HG03064 (cell line): ENCODE results near the gene GPR84.
A peak's percentile ranks its signal among the peaks of the same experiment; 100 is the strongest.

Experiments
- ATAC-seq: cut with Tn5 transposase; IDR thresholded peaks from one replicate; pipeline ENCODE4 v1.9.1; 2021; ENCODE audit warnings: low read depth; ENCODE audit not compliant: unreplicated experiment

Gene GPR84

DNA sequence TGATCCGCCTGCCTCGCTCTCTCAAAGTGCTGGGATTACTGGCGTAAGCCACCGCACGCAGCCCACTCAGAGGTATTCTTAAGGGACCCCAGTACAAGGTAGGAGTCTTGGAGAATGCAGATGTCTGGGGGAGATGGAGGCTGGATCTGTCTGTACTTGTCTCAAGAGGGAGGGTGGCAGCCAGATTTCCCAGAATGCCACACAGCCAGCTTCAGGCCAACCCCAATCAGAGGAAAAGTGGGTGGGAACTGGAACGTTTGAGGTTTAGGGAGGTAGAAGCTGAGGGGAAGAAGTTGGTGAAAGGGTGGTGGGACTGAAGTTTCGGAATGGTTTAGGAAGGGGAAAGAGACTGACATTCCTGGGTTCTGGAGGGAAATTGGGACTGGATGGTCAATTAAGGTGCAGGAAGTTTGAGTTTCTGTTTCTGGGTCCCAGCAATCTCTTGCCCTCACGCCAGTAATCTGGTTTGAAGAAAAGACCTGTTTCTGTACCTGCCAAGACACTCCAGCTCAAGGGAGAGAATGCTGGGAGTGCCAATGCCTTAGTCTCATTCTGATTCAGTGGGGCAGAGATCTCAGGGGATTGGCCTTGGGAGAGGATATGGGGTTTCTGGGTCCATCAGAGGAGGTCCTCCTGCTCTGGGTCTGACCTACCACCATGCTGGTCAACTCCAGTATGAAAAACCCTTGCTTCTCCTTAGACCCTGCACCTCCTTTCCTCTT lies 28.4 kb upstream of the GPR84 start:
- no peak for ATAC-seq

DNA sequence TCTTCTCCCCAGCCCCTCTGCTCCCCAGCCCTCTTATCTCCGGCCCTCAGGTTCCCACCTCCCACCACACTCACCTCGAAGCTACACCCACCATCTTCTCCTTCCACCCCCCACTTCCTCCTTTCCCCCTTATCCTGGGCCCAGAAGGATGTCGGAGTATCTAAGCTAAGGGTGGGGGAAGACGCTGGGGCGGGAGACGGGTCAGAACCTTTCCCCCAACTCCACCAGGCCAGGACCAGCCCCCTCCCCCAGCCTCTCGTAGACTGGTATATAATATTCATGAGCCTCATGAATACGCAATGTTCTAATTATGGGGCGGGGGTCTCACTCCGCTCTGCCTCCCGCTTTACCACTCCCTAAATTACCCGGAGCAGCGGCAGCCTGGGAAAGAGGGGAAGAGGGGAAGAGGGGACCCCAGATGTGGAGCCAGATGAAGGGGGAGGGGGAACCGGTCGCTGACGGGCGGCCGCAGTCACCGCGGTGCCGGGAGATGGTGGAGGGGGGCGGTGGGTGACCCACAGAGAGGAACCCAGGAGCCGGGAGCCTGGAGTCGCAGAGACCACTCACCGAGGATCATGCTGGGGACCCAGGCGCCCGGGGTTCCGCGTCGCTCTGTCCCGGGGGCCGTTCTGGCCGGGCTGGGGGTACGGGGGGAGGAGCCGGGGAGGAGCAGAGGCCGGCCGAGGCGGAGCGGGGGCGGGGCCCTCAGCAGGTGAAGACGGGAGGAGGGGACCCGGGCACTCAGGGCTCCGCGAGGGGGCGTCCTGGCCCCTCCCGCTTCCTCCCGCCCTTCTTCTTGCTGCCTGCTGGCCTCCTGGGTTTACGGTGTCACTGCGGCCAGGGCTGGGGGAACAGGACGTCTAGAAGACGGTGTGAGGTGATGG lies 26.6 kb upstream of the GPR84 start:
- ATAC-seq: peak; percentile 55

DNA sequence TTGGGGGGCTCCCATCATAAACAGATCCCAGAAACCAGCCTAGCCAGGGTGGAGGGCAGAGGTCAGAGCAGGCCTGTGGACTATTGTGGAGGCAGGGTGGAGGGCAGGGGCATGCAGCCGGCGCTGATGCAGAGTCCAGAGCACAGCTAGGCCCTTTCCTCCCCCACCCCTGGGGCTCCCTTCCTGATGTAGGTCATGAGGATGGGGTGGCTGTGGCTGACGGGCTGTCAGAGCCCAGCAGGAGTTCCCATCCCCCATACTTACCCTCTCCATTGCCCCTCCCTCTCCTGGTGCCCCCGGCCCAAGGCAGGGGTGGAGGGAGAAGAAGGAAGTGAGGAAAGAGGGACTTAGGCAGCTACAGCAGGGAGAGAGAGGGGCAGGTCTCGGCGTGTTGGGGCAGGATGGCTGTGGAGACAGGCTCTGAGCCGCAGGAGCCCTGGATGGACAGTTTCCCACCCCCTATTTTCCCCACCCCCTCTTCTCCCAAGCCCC lies 25.9 kb upstream of the GPR84 start:
- ATAC-seq: no peak

DNA sequence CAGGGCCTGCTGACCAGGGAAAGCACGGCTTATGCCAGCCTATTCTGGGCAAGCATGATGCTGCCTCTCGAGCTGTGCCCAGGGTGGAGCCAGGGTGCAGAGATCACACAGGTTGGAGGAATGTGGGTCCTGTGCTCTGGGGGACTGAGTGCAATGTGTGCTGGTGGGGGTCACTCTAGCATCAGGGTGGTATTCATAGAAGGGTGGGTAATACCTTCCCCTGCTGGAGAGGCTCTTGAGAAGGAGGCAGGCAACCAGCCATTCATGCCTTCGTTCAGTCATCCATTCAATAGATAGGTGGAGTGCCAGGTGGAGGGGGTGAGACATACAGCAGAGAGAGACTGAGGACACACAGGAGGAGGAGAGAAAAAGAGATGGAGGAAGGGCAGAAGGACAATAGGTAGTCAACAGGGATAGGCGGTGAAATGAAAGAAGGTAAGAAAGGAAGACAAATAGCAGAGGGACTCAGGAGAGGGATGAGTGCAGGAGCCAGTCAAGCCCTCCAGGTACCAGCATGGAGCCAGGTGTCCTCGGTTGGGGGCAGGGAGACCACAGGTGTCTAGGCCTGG lies 25.4 kb upstream of the GPR84 start:
- no peak for ATAC-seq

DNA sequence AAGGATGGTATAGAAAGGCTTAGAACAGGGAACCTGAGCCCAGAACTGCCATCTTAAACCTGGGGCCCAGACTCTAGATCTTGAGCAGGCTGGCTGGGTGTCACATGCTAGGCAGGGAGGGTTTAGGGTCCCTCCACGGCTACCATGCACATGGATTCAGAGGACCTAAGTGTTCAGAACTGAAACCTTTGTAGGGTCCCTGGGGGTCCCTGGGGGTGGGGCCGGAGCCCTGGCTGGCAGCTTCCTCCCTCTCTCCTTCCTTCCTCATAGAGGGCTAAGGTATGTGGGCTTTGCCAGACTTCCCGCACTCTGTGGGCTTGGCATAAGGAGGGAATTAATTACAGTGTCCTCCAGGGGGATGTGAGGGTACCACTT lies 24.8 kb upstream of the GPR84 start:
- ATAC-seq: no peak

DNA sequence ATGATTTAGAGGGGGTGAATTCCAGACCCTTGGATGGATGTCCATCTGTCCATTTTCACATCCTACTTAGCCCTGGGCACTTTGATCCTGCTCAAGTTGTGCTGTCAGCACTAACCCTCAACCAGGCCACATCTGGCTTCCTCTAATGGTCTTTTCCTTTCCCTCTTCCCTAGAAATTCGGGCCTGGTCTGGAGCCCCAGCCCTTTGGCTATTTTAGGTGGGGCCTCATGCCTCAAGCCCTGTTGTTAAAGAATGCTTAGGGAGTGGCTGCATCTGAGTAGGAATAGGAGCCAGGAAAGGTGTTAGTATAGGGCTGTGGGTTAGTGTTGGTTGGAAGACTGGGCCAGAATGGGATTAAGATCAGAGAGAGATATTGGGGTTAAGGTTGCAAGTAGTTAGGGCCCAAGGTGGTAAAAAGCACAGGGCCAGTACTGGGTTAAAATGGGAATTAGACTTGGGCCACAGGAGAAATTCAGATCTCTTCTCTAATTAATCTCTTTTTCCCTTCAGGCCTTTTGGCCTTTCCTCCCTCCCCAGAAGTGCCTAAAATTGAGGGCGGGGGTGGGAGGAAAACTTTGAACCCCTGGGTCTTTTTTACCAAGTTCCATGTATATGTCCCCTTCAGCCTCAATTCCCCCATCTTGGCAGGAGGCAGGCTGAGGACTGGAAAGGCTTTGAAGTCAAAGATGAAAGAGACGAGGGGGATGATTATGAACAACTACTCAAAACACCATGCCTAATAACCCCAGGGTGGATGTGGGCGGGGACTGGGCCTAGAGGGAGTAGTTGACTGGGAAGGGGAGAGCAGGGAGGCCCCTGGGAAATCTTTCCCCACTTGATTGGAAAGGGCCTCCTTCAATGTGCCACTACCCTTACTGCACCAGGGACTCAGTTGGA lies 24.2 kb upstream of the GPR84 start:
- no peak for ATAC-seq

DNA sequence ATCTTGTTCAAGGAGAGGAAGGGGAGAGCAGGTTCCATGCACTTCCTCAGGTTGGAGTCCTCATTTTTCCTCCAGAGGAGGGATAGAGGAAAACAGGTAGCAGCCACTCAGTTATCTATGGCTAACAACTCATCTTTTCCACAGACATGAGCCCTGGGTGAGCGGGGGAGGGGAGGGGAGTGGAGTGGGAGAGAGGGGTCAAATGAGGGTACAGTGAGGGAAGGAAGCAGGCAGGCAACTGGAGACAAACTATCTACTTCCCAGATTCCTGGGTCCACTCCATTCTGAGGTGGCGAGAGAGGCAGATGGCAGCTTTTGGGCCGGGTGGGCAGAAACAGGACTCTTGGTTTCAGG lies 22.8 kb upstream of the GPR84 start:
- no peak for ATAC-seq

DNA sequence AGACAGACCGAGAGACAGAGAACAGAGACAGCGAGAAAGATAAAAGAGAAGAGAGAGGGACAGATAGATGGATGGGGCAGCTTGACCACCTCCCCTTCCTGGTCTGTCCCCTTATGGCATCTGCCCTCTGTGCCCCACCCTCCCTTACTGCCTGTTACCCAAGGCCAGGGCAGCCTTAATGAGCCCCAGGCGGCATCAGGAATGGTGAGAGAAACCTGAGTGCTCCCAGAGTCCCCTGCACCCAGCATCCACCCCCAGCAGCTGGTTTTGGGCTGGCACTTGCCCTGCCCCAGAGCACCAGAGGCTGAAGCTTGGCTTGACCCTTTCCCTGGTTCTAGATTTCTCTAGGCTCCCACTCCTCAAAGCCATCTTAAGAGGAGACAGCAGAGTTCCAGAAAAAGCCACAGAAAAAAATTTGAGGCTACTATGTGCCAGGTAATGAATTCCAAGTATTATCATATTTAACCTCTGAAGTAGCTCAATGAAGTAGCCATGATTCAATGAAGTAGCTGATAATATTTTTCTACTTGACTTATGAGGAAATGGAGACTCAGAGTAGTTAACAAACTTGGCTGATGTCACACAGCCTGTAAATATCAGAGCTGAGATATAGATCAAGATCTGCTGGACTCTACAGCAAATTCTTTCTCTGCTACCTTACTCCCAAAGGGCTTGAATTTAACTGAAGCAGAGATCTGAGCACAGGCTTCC lies 22.3 kb upstream of the GPR84 start:
- no peak for ATAC-seq

DNA sequence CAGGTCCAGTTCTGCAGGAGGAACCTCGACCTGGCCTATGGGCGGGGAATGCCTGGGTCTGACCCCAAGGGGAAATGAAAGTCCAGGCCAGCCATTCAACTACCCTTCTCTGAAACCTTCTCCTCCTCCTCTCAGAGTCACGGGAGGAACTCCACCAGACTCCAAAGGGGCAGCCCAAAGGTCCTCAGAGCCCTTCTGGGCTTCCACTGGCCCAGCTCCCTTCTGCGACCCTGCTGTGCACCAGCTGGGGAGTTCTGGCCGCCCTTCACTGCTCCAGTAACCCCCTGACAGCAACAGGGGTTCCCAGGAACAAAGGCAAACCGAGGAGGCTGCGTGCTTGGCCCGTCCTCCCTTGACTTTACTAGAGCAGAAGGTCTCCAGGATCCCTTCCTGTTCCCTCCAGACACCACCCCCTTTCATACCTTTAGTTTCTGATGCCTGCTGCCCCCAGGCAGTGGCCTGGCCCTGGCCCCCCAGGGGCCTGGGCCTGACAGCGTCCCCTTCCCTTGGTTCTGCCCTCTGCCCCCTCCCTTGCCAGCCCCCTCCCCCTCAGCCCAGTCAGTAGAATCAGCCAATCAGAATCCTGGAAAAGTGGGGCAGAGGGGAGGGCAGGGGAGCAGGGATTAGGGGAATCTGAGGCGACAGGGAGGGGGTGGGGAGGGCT lies 21.1 kb upstream of the GPR84 start:
- ATAC-seq: no peak

DNA sequence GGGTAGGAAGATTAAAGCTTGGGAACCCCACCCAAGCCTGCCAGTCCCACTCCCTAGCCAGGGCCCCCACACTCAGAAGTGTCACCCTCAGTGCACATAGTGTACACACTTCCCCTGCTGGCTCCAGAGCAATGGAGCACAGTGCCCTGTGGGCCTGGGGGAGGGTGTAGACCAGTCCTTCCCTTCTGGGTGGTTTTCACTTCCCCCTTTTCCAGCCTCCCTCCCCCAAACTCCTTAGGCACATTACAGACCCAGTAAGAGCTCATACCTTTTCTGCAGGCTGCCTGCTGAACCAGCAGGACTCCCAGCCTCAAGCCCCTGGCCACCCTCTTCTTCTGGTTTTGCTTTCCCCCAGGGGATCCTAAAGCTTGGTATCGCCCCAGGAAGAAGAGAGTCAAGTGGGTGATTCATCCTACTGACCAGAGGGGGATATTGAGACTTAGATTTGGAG lies 20.3 kb upstream of the GPR84 start, which contains the start of gene ZNF385A:
Gene ZNF385A (minus strand): TSS at position 143 of the 451 bp plus-strand sequence. CDS start 219 bp downstream, outside the sequence.
- no peak for ATAC-seq

DNA sequence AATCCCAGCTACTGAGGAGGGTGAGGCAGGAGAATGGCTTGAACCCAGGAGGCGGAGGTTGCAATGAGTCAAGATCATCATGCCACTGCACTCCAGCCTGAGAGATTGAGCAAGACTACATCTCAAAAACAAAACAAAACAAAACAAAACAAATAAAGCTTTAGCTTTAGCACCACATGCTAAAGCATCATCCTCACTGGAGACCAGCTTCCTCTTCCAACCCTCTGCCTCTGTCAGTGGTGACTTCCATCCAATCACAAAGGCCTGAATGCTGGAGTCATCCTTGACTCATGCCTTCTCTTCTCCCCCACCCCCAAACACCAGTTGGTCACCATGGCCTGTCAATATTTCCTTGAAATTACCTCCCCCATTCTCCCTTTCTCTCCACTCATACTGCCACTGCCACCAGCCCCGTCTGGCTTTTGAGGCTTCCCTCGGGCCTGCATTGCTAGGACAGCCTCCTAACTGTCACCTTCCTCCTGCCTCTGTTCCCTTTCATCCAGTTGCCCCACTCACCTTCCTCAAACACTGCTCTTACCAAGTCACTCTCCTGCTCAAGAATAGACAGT lies 18.8 kb upstream of the GPR84 start:
- no peak for ATAC-seq

DNA sequence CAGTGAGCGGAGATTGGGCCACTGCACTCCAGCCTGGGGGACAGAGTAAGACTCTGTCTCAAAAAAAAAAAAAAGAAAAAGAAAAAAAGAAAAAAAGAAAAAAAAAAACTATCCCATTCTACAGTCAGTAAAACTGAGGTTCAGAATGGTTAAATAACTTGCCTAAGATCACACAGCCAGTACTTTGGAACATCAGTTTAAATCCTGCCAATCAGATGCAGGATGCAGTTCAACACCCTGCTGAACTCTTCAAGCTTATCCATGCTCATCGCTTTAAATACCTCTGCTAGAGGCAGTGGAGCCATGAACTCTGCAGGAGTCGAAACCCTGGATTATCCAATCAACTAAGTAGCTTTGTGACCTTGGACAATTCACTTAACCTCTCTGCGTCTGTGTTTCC lies 16.9 kb upstream of the GPR84 start:
- ATAC-seq: no peak

DNA sequence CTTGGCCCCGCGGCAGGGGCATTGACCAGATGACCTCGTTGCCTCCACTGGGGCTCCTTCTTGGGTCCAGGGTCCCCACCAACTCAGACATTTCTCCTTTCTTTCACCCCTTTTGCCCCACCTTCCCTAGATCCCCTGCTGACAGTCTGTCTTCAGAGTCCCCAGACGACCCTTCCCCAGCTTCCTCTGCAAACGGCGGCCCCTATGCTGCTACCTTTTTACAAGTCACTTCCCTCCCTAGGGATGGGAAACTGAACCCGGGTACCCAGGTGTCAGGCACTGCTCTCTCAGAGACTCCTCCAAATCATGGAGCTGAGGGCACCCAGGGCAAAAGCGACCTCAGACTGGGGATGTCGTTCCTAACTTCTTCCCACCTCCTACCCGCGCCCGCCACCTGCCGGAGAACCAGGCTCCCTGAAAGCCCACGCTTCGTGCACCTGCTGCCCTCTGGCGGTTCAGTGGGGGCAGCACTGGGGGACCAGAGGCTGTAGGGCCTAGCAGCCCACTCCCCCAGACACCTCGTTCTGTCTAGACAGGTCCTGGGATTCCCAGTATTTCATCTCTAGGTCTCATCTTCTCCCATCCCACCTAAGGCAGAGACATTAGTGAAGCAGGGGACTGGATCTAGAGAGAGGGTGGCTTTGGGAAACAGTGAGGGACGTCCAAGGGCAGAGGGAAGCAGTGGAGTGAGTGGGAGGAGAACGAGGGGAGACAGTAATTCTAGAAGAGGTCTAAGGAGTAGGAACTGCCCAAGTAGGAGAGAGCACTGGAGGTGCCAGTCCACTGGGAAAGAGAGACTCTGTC lies 15.3 kb upstream of the GPR84 start:
- no peak for ATAC-seq

DNA sequence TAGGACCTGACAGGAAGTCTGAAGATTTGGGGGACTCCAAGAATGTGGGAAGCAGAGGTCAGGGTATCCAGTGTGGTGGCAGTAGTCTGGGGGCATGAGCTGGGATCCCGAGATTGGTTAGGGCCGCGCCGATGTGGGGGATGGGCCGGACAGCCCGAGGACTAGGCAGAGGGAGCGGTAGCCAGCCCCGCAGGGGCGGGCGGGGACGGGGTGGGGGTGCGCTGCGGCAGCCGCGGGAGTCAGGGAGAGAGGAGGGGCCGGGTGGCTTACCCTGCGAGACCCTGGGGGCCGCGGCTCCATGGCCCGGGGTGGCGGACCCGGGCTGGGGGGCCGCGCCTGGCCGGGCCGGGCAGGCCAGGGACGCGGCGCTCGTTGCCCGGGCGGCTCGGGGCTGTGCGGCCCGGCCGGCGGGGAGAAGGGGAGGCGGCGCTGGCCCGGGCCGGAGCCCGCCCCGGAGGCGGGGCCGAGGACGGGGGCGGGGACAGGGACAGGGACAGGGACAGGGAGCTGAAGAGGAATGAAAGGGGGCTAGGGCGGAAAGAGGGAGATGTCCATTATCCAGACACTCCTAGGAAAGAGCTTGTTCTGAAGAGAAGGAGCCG lies 14.6 kb upstream of the GPR84 start:
- no peak for ATAC-seq

DNA sequence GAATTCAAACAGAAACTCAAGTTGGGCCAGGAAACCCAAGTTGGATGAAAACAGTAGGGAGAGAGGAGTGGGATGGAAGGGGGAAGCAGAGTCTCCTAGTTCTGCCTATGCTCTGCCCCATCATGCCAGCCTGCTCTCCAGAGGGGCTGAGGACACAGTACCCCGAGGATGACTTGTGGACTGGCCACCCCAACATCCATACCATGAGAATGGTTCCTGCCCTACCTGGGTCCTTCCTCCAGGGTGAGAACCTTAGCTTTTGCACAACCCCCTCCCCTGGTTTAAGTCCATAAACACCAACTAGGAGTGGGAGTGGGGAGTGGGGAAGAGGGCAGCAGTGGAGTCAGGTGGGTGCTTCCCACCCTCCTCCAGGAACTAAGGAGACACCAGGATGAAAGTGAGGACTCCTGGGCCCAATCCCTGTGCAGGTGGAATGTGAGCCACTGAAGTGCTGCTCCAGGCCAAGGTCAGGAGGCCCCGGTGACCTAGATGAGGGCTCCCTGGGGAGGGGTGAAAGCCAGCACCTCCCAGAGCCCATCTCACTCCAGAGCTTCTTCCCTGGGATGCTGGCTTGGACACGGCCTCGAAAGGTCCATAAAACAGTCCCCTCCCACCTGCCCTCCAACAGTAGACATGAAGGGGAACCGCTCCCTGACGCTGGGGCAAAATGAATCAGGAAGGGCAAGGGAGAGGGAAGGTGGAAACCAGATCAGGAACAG lies 13.7 kb upstream of the GPR84 start:
- no peak for ATAC-seq

DNA sequence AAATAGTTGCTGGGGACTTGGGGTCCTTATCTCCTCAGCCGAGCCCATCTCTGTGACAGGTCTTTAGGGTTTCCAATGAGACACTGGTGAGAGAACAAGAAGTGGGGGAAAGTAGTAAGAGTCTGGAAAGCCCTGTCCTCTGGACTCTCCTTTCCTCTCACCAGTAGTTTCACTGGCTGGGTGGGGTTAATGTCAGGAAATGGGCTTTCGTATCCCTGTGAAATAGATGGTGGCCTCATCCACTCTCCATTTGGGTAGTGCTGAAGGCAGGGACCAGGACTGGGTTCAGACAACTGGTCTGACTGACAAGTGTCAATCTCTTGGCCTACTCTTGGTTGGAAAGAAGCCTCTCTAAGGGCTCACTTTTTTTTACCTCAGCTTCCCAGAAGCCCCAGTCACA lies 12.7 kb upstream of the GPR84 start:
- no peak for ATAC-seq

DNA sequence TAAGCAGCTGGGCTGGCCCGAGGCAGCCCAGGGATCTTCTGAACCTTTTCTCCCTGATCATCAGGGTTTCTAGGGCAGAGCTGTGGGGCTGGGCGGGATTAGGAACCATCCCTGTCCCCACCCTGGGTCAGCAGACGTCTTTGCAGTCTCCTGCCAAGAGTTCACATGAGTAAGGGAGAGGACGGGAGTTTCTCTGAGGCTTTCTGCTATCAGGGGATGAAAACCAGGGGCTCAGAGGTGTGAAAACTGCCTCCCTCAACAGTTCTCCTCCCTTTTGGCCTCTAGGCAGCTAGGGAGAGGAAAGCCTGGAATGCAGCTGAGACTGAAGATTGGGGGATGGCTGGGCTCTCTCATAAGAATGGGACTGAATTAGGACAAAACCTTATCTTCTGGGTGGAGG lies 12.3 kb upstream of the GPR84 start:
- no peak for ATAC-seq
